Measurements from ENCODE around the gene PALS2. TPM values are rescaled to one million over a fixed set of nuclear protein-coding genes. Genes with fewer than 3 reads are reported as not detected.

The PALS2 gene
- total RNA-seq, 6 experiments from 2014 or later = 7.4 to 19.5 (median 16.1) TPM

- Histone ChIP-seq H3K36me3 (no peaks in the 10 kb centered on the region), H3K4me1 (peaks cover 0 to 35% (median 7%) of the 10 kb centered on the region in 4 donors), H3K27ac (no peak overlapping the region), H3K9me3 (no peaks in the 10 kb centered on the region), H3K27me3 (no peaks in the 10 kb centered on the region), H3K4me3 (no peak overlapping the region)
- intact Hi-C loops (cut with DNase I) = no loop called here
- ATAC-seq (peak; percentile 24 to 38 (median 34)), DNase-seq (no peak)
- TF ChIP-seq POLR2A (IDR thresholded peaks at IDR 0.05) = no peak
- peak; percentile 54 to 69 (median 64) for TF ChIP-seq CTCF (IDR thresholded peaks at IDR 0.05)
- 10% methylated on average over 2 of the region's 2 CpGs for WGBS (ENCODE audit: insufficient coverage, low coverage, low lambda C conversion rate, missing lambda C conversion rate)
Measured at GRCh38 chr7:24576171-24577025, 3.1 kb downstream of the PALS2 start.

GRCh38 chr7:24578052-24578451 lies 4.8 kb downstream of the PALS2 start:
- 86% methylated on average over 2 of the region's 3 CpGs for WGBS (ENCODE audit: insufficient coverage, low coverage, low lambda C conversion rate, missing lambda C conversion rate)

GRCh38 chr7:24580283-24580946 lies 7.2 kb downstream of the PALS2 start:
- Histone ChIP-seq H3K27me3 (no peaks in the 10 kb centered on the region), H3K9me3 (no peaks in the 10 kb centered on the region), H3K4me3 (no peak overlapping the region), H3K27ac (no peak overlapping the region), H3K4me1 (peaks cover 0 to 25% (median 7%) of the 10 kb centered on the region in 4 donors), H3K36me3 (no peaks in the 10 kb centered on the region)
- TF ChIP-seq POLR2A (IDR thresholded peaks at IDR 0.05) = no peak
- TF ChIP-seq CTCF (IDR thresholded peaks at IDR 0.05) = no peak
- WGBS (ENCODE audit: insufficient coverage, low coverage, low lambda C conversion rate, missing lambda C conversion rate) = 50% methylated on average over 2 of the region's 2 CpGs
- ATAC-seq = peak in 1 of 4 donors; percentile 57
- no peak for DNase-seq
- intact Hi-C loops (cut with DNase I) = no loop called here

More at GRCh38 chr7:24578052-24578451, 4.8 kb downstream of the PALS2 start:
- Histone ChIP-seq H3K4me3 (no peak overlapping the region), H3K27me3 (no peaks in the 10 kb centered on the region), H3K27ac (no peak overlapping the region), H3K9me3 (no peaks in the 10 kb centered on the region), H3K4me1 (peaks cover 0 to 35% (median 7%) of the 10 kb centered on the region in 4 donors), H3K36me3 (no peaks in the 10 kb centered on the region)
- DNase-seq (no peak), ATAC-seq (no peak)
- intact Hi-C loops (cut with DNase I) = no loop called here
- no peak for TF ChIP-seq POLR2A (IDR thresholded peaks at IDR 0.05)
- no peak for TF ChIP-seq CTCF (IDR thresholded peaks at IDR 0.05)

- Histone ChIP-seq H3K27me3 (no peaks in the 10 kb centered on the region), H3K9me3 (no peaks in the 10 kb centered on the region), H3K4me1 (peaks cover 0 to 14% (median 7%) of the 10 kb centered on the region in 4 donors), H3K4me3 (no peak overlapping the region), H3K27ac (no peak overlapping the region), H3K36me3 (no peaks in the 10 kb centered on the region)
- WGBS (ENCODE audit: insufficient coverage, low coverage, low lambda C conversion rate, missing lambda C conversion rate) = 80% methylated on average over 2 of the region's 2 CpGs
- ATAC-seq (no peak), DNase-seq (no peak)
- no peak for TF ChIP-seq CTCF (IDR thresholded peaks at IDR 0.05)
- no peak for TF ChIP-seq POLR2A (IDR thresholded peaks at IDR 0.05)
- intact Hi-C loops (cut with DNase I) = no loop called here
Measured at GRCh38 chr7:24582166-24582565, 8.9 kb downstream of the PALS2 start.
